Measurements from ENCODE around the gene BMAL2.
A peak's percentile ranks its signal among the peaks of the same experiment; 100 is the strongest.

The BMAL2 gene, protein sequence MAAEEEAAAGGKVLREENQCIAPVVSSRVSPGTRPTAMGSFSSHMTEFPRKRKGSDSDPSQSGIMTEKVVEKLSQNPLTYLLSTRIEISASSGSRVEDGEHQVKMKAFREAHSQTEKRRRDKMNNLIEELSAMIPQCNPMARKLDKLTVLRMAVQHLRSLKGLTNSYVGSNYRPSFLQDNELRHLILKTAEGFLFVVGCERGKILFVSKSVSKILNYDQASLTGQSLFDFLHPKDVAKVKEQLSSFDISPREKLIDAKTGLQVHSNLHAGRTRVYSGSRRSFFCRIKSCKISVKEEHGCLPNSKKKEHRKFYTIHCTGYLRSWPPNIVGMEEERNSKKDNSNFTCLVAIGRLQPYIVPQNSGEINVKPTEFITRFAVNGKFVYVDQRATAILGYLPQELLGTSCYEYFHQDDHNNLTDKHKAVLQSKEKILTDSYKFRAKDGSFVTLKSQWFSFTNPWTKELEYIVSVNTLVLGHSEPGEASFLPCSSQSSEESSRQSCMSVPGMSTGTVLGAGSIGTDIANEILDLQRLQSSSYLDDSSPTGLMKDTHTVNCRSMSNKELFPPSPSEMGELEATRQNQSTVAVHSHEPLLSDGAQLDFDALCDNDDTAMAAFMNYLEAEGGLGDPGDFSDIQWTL

DNA sequence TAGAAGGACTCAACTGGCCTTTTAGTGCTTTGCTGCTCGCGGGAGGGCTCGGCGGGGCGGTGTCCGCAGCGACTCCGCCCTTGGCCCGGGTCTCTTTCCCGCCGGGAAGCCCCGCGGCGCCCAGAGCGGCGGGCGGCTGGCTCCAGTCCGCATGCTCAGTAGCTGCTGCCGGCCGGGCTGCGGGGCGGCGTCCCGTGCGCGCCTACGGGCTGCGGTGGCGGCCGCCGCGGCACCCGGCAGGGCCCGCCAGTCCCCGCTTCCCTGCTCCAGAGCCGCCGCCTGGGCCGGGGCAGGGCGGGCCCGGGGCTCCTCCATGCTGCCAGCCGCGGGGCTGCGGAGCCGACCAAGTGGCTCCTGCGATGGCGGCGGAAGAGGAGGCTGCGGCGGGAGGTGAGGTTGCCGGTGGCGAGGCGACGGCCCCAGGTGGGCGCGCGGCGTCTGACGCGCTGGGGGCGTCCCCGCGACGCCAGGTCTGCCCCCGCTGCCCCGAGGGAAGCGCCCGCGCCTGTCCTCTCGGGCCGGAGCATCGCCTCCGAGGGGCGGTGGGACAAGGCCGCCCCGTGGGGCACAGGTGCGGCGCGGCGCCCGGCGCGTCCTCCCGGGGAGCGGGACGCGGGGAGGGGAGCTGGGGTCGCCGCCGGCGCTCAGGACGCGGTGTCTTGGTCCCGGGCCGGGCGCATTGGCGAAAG lies at the start of gene BMAL2:
Gene BMAL2 (plus strand): TSS at position 123 of the 689 bp plus-strand sequence. CDS start 237 bp downstream, at position 360.
- peak; percentile 44 for DNase-seq

DNA sequence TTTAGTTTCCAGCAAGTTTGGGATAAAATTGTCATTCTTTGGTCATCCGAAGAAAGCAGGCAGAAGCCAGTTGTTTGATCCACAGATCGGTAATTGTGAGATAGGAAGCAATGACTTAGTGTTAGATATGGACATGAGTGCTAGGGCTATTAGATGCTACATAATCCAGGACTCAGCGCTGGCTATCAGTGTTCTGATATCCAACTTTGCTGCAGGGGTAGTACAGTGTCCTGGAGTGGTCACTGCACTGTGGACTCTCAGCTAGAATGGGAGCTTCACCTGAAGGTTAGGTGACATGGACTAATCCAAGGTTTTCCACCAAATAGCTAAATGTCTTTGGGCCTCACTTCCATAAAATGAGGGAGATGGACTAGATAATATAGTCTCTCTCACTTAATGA lies 48.6 kb upstream of the BMAL2 start:
- no peak for DNase-seq

DNA sequence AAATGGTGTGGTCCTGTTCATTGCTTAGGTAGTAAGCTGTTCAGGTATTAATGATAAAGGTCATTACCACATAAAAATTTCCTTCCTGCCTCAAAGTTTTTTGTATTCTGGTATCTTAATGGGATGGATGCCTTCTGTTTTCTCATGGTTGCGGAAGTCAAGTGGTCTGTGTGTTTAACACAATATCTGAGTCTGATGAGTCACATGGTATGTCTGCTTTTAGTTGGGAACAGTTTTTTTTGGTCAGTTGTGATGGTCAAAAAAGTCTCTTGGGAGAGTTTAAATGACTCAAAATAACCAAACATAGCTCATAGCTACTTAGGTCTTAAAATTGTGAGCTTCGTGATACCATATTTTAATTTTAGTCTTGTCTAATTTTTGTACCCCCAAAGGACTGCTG lies 47.9 kb upstream of the BMAL2 start:
- no peak for DNase-seq

DNA sequence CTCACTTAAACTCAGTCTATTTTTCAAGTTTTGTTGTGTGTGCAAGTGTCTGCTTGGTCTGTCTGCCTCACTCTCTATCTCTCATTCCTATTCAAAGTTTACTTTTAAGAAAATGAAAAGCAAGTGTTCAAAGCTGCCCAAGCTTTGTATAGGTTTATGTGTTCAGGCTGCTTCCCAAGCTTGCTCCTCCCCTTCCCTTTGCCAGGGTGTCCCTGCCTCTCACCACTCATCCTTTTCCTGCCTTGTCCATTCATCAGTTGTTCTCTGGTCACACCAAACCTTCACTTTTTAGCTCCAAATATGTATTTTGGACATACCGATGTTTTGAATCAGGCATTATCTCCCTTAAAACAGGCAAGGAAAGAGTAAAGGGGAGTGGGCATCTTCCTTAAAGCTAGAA lies 47.2 kb upstream of the BMAL2 start:
- DNase-seq: no peak

DNA sequence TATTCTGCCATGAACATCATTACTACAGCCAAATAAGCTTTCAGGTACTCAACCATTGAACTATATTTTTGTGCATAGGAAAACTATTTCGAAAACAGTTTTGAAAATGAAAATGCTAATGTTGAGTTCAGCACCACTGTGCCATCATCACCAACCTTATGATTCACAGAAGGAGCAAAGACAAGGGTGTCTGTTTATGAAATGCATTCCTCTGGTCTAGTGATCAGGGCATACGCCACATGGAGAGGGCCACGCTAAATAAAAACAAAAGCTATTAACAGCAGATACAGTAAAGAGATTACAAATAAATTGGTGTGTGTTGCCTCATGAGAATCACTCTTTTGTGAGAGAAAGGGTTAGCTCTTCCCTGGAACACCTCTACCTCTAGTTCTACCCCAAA lies 43.2 kb upstream of the BMAL2 start:
- no peak for DNase-seq

DNA sequence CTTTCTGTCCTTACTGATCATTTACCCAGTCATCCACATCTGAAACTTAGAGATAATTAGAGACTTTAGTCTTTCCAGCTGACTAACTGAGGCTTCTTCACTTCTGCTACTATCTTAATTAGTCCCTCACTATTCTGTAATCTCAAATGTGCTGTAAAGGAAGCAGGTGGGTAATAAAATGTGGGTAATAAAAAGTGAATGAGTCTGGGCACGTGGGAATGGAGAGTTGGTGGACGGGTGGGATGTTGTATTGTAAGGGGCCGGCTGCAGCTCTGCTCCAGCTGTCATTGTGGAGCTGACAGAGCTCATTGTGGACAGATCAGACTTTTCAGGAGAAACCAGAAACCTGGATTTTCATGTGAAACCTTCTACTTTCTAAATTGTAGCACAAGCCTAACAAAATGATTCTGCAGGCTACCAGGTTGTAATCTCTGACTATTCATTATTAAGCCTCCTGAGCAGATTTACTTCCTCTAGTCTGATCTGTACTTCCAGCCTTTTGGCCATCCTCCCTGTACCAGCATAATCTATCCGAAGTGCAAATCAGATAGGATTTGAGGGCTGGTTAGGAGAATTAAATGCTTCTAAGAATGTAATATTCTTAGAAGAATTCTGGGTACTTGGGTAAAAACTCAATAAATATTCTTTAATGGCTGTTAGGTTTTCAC lies 42.0 kb upstream of the BMAL2 start:
- no peak for DNase-seq

DNA sequence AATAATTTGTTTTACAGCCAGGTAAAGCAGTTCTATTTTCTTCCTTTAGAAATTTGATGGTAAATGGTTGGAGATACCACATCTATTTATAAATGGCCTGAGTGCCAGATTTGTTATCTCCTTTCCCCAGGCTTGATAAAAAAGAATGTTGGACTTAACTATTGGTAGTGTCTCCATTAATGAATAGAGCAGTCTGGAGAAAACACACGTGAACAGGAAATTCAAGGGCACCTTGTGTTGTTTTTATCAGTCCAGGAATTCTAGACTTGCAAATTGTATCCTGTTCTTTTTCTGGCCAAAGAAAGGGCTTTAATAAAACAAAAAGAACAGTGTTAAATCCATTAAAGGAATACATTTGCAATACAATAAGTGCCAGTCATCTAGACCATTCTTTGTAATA lies 40.8 kb upstream of the BMAL2 start:
- no peak for DNase-seq

DNA sequence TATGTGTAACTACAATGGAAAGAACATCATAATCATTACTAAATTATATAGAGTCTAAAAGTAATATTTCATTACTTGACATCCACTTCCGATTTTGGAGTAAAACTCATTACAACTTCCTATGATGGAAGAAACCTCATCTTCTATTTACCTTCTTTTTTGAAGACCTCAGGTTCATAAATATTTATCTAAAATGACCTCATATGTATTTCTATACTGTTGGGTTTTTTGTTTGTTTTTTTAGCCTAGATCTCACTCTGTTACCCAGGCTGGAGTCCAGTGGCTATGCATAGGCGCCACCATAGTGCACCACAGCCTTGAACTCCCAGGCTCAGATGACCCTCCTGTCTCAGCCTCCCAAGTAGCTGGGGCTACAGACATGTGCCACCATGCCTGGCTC lies 39.9 kb upstream of the BMAL2 start:
- no peak for DNase-seq

DNA sequence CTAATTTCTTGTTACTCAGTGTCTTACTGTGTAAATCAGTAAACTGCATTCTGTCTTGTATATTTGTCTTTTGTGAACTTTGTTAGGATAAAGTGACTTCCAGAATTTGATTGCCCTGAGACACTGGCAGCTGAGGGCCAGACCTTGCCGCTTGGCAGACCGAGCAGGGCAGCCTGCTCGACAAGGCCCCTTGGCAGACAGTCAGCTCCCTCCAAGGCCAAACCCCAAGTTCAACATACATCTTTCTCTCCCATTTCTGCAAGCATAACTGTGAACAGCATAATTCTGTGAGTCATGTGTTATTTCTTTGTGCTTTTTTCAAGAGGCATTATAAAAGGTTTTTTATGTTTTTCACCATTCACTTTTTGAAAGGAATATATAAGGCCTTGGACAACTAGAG lies 39.2 kb upstream of the BMAL2 start:
- DNase-seq: no peak

DNA sequence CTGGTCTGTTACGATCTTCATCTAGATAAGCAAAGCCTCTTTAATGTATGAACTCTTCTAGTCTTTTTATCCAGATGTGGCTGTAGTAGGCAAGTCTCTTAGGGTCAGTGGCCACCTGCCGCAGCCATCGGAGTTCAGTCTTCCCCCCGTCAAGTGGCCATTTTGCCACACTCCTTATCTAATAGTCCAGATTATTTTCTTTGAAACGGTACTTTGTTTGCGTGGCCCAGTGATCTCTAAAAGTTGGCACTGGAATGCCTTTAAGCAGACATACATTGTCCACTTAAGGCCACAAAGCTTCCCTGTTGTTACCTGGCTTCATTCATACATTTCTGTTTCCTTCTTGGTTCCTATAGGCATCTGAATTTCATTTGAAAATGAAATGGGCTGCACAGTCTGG lies 36.0 kb upstream of the BMAL2 start:
- DNase-seq: no peak

DNA sequence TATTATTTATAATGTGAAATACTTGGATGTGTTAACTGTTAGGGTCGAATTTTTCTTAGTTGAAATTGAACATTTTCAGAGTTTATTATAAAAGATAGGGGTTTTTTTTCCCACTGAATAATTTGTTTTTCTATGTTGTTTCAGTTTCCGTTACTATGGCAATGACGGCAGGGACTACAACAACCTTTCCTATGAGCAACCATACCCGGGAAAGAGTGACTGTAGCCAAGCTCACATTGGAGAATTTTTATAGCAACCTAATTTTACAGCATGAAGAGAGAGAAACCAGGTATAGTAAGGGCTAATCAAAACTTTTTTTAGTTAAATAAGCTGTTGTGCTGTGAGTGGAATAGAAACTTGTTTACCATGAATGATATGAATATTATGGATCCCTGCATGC lies 35.1 kb upstream of the BMAL2 start:
- no peak for DNase-seq

DNA sequence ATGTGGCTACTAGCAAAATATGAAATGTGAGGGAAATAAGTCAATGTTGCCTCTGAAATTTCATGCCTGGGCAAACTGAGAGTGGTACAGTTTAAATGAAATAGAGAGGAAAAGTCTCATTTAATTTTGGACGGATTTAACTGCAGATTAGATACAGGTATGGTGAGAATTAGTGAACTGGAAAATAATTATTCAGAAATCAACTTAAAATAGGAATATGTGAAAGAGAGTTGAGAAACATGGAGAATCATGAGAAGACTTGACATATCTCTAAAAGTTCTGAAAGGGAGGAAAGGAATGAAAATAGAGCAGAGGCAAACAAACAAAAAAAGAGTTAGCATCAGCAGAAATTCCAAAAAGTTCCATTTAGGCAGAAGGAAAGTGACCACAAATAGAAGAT lies 33.5 kb upstream of the BMAL2 start:
- DNase-seq: no peak

DNA sequence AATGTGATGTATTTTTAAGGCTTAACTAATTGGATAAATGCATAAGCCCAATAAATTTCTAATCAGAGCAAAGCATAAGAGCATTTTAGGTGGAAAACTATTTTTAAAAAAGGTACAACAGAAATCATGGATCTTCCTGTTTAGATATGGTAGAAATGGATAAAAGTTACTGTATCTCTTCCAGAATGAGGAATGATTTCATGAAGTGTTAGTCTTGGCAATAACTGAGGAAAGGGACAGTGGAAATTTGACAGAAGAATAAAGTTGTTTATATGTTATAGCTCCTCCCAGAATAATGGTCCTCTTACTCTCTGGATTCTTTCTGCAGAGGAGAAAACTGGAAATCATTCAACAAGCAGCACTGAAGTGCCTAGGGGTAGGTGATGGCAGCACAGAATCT lies 32.4 kb upstream of the BMAL2 start:
- DNase-seq: no peak

DNA sequence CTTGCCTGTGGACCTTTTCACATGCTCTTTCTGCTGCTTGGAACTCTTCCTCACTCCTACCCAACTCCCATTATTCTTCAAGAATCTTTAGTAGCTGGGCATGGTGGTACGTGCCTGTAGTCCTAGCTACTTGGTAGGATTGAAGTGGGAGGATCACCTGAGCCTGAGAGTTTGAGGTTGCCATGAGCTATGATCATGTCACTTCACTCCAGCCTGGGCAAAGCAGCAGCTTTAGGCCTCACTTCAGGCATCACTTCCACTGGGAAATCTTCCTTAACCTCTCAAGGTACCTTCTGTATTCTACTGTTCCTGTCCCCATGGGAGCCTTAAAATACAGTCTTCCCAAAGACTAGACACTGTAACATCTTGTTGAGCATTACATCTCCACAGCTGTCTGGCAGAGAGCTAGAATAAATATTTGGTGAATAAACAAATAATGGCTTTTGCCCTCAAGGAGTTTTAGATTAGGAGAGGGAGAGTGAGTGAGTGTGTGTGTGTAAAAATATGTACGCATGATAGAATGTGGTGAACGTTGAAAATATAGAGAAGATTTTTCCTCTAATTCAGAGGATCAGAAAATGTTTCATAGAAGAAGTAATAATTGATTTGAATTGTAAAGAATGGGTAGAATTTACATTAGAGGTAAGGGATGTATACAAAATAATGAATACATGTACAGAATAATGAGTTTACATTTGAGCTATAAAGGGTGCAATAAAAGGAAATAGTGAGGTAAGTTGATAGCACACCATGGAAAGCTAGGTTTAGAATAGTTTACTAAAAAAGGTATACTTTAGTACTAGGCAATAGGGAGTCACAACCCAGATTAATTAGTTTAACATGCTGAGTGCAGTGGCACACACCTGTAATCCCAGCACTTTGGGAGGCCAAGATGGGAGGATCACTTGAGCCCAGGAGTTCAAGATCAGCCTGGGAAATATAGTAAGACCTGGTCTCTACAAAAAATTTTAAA lies 29.2 kb upstream of the BMAL2 start:
- no peak for DNase-seq

DNA sequence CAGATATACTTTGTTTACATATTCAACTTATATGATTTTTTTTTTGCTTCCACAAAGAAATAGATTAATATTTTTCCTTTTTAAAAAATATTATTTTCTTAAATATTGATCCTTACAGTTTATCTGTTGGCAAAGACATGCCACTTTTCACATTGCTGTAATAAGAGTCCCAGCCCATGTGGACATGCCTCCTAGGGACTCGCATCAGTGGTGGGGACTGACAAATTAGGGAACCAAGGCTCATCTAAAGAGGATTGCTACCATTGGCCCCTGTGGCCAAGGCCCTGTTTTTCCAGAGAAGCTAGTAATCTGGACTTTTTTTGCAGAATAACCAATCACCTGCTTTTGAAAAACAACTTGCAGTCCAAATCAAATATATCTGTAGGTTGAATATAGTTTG lies 27.8 kb upstream of the BMAL2 start:
- no peak for DNase-seq

DNA sequence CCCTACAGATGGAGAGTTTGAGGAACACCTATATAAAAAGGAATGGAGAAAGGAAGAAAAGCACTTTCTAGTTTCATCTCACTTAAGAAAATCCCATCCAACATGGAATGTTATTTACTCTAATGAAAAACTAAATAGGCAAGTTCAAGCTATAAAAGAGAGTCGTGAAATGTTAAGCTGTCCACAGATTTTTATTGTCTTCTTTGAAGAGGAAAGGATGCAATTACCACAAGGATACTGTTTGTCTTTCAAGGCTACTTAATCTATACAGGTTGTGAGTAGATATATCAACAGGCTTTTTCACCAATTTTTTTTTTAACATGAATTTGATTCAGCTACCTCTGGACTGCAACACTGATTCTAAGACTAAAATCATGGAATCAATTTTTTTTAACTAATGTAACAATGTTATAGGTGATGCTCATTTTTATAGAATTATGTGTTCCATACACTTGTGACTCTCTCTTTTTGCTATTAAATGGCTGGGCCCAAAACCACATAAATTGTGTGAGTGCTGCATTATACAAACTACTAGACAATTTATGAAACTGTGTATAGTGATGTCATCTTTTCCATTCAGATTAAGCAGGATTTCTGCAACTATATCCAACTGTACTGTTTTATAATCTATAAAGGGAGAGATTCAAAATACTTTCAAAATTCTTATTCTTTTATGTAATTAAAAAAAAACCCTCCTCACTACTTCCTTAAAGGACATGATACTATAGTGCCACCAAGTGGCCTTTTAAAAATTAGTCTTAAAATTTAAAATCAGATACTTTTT lies 26.8 kb upstream of the BMAL2 start:
- no peak for DNase-seq

DNA sequence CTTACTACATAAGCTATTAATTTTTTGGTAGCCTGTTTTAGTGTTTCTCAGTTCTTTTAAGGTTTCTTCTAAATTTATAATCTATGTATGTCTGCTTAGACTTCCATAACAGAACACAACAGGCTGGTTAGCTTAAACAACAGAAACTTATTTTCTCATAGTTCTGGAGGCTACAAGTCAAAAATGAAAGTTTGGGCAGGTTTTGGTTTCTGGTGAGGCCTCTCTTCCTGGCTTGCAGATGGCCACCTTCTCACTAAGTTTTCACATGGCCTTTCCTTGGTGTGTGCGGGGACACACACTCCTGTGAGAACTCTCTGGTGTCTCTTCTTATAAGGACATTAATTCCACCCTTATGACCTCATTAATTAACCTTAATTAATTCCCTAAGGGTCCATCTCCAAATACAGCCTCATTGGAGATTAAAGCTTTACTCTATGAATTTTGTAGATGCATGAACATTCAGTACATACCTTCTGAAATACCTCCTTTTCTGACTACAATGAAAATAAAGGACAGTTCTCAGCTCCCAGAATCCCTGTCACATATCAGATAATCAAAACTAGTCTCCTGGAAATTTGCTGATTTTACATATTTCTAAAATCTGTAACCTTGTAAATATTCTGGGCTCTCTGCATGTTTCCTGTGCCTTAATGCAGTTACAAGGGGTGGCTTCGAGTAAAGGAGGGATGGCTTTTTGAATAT lies 23.2 kb upstream of the BMAL2 start:
- DNase-seq: no peak

DNA sequence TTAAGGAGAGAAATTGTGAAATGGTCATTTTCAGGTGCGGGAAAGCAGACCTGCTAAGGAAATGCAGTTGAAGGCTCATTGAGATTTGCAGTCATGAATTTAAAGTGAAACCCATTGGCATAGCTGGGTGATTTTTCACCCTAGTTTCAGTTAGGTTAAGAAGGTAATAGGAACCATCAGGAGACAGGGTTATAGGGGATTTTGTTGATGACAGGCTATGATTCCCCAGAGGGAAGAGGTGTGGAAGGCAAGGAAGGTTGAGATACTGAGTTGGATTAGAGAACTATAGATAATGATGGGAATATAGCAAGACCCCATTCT lies 22.7 kb upstream of the BMAL2 start:
- DNase-seq: no peak

DNA sequence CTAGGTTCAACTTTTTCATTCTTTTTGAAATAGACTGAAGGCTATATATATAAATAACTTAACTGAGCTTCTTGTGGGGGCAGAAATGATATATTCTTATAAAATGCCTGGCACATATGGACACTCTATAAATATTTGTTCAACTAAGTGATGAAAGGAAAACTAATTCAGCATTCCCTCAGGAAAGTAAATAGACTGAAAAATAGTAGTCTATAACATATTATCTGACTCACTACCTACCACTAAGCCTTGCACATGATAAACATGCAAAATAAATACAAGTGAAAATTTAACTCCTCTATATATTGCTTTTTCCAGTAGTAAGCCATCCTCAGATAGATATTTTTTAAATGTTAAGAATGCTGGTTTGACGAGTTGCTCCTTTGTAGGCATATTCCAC lies 15.7 kb upstream of the BMAL2 start:
- no peak for DNase-seq

DNA sequence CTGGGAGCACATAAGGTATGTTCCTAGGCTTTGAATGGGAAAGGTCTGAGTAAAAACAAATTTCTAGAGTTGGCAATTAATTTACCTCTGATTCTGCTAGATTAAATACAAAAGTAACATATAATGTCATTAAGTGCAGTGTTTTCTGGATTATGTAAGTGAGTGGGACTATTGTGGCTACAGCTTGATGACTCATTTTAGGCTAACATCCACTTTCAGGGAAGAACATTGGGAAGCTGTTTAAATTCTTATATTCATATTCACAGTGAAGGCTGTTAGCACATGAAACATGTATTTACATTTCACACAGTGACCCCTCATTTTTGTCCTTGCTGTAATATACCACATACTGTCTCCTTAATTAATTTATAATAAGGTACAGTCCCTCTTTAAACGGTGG lies 13.2 kb upstream of the BMAL2 start:
- DNase-seq: no peak

DNA sequence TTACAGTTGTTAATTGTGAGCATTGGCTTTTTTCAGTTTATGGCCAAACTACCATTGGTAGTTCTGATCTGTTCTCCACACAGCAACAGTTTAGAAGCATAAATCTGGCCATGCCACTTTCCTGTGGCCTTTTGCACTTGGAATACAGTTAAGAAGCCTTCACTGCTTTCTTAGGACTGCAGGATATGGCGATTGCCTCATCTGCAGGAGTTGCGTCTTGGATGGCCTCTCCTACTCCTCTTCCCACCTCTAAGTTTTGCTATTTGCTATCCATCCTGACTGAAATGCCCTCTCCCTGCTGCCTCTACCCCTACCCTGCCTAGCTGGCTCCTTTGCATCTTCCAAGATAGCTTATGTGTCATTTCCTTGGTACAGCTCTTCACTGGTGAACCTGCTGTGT lies 12.8 kb upstream of the BMAL2 start:
- no peak for DNase-seq
